Measurements from ENCODE around the gene NAALADL2. TPM values are rescaled to one million over a fixed set of nuclear protein-coding genes. Genes with fewer than 3 reads are reported as not detected.

The NAALADL2 gene
- total and polyA plus RNA-seq, 2 donors from 2014 or later: 2.0 to 20.2 TPM

DNA sequence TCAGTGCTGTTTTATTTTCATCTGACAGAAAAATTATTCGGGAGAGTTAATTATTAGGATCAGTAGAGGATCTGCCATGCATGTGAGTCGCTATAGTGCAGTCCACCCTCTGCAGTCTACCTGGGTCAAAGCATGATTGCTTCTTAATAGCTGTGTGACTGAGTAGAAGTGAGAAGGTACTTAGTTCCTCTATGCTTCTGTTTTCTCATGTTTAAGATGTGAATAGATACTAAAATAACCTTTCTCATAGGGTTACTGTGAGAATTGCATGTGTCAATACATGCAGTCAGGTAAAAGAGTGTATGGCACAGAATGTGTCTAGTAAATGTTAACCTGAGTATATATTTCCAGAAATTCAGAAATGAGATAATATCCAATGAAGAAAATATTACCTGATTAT lies 435.7 kb downstream of the NAALADL2 start:
- intact Hi-C loops (cut with DNase I): no loop called here
- Histone ChIP-seq H3K9me3 (ENCODE audit: control insufficient read depth in 2 of 3, insufficient read depth in 1 of 3, low read length in 3 of 3) (no peaks in the 10 kb centered on the region), H3K9ac (ENCODE audit: low read length in 3 of 3) (no peak overlapping the region), H3K4me3 (ENCODE audit: low read length in 3 of 3) (no peak overlapping the region), H3K27me3 (ENCODE audit: control insufficient read depth, insufficient read depth, low read length) (no peaks in the 10 kb centered on the region), H3K27ac (ENCODE audit: low read depth in 2 of 2, low read length in 2 of 2) (no peak overlapping the region), H3K36me3 (ENCODE audit: control insufficient read depth in 2 of 3, insufficient read depth in 3 of 3, low read length in 3 of 3) (no peaks in the 10 kb centered on the region), H3K4me1 (ENCODE audit: control insufficient read depth in 2 of 3, insufficient read depth in 2 of 3, low read depth in 1 of 3, low read length in 3 of 3) (no peaks in the 10 kb centered on the region)
- TF ChIP-seq, protein P1, sequence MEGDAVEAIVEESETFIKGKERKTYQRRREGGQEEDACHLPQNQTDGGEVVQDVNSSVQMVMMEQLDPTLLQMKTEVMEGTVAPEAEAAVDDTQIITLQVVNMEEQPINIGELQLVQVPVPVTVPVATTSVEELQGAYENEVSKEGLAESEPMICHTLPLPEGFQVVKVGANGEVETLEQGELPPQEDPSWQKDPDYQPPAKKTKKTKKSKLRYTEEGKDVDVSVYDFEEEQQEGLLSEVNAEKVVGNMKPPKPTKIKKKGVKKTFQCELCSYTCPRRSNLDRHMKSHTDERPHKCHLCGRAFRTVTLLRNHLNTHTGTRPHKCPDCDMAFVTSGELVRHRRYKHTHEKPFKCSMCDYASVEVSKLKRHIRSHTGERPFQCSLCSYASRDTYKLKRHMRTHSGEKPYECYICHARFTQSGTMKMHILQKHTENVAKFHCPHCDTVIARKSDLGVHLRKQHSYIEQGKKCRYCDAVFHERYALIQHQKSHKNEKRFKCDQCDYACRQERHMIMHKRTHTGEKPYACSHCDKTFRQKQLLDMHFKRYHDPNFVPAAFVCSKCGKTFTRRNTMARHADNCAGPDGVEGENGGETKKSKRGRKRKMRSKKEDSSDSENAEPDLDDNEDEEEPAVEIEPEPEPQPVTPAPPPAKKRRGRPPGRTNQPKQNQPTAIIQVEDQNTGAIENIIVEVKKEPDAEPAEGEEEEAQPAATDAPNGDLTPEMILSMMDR (IDR thresholded peaks at IDR 0.05; ENCODE audit: borderline replicate concordance, extremely low read depth, insufficient read depth): no peak
- no peak for FAIRE-seq
- no peak for DNase-seq

GRCh38 chr3:175295248-175296130 lies 436.4 kb downstream of the NAALADL2 start:
- no peaks in the 10 kb centered on the region for H3K27me3 ChIP-seq (ENCODE audit: control insufficient read depth, insufficient read depth, low read length)
- TF ChIP-seq, protein P1 (IDR thresholded peaks at IDR 0.05; ENCODE audit: borderline replicate concordance, extremely low read depth, insufficient read depth): no peak
- DNase-seq (no peak), FAIRE-seq (no peak)
- intact Hi-C loops (cut with DNase I): no loop called here
- H3K9ac ChIP-seq (ENCODE audit: low read length in 3 of 3): no peak overlapping the region
- H3K4me1 ChIP-seq (ENCODE audit: control insufficient read depth in 2 of 3, insufficient read depth in 2 of 3, low read depth in 1 of 3, low read length in 3 of 3): no peaks in the 10 kb centered on the region
- no peaks in the 10 kb centered on the region for H3K36me3 ChIP-seq (ENCODE audit: control insufficient read depth in 2 of 3, insufficient read depth in 3 of 3, low read length in 3 of 3)
- no peak overlapping the region for H3K27ac ChIP-seq (ENCODE audit: low read depth in 2 of 2, low read length in 2 of 2)
- no peaks in the 10 kb centered on the region for H3K9me3 ChIP-seq (ENCODE audit: control insufficient read depth in 2 of 3, insufficient read depth in 1 of 3, low read length in 3 of 3)
- H3K4me3 ChIP-seq (ENCODE audit: low read length in 3 of 3): no peak overlapping the region

GRCh38 chr3:175297216-175297615 lies 438.1 kb downstream of the NAALADL2 start:
- DNase-seq: no peak
- Histone ChIP-seq H3K9me3 (ENCODE audit: control insufficient read depth in 2 of 3, insufficient read depth in 1 of 3, low read length in 3 of 3) (no peaks in the 10 kb centered on the region), H3K9ac (ENCODE audit: low read length in 3 of 3) (no peak overlapping the region), H3K27ac (ENCODE audit: low read depth in 2 of 2, low read length in 2 of 2) (no peak overlapping the region), H3K36me3 (ENCODE audit: control insufficient read depth in 2 of 3, insufficient read depth in 3 of 3, low read length in 3 of 3) (no peaks in the 10 kb centered on the region), H3K4me3 (ENCODE audit: low read length in 3 of 3) (no peak overlapping the region), H3K27me3 (ENCODE audit: control insufficient read depth, insufficient read depth, low read length) (no peaks in the 10 kb centered on the region), H3K4me1 (ENCODE audit: control insufficient read depth in 2 of 3, insufficient read depth in 2 of 3, low read depth in 1 of 3, low read length in 3 of 3) (no peaks in the 10 kb centered on the region)
- intact Hi-C loops (cut with DNase I): no loop called here
- FAIRE-seq: no peak
- TF ChIP-seq, protein P1 (IDR thresholded peaks at IDR 0.05; ENCODE audit: borderline replicate concordance, extremely low read depth, insufficient read depth): no peak

Data from kidney (tissue), 14 donors.